MCF 10A (cell line): ENCODE data around the gene PRPH2. TPM values are rescaled to one million over a fixed set of nuclear protein-coding genes. Genes with fewer than 3 reads are reported as not detected.
A peak's percentile ranks its signal among the peaks of the same experiment; 100 is the strongest.

Source experiments
- BruUV-seq: library from RNA; stranded (reverse); fragments of 400-500 nt; replicated peaks from 2 replicates; lab custom pipeline; 2021; lab: Mats Ljungman, UMichigan
- CTCF ChIA-PET: fragments of 300-600 bp; sonication (Branson Sonifier 250); formaldehyde crosslinking; extraction: SDS; loops from one replicate; lab custom pipeline; 2021; ENCODE audit warnings: antibody characterized with exemption, inconsistent platforms; lab: Yijun Ruan, JAX
- POLR2A ChIA-PET: fragments of 300-600, 350-650 bp; sonication (Branson Sonifier 250); formaldehyde crosslinking; extraction: SDS; loops from one replicate; lab custom pipeline; 2020; ENCODE audit warnings: antibody characterized with exemption, inconsistent platforms; lab: Yijun Ruan, JAX
- DNase-seq: peaks from one replicate; pipeline ENCODE4 v3.0.0-alpha.2; 2018; ENCODE audit not compliant: unreplicated experiment
- H3K27ac Mint-ChIP-seq: one replicate; pipeline ENCODE4 v1.8.0; 2022; ENCODE audit warnings: mild to moderate bottlenecking, low read depth, mixed read lengths; ENCODE audit not compliant: unreplicated experiment
- H3K27me3 Mint-ChIP-seq: one replicate; pipeline ENCODE4 v1.8.0; 2022; ENCODE audit warnings: mixed read lengths; ENCODE audit not compliant: insufficient read depth, unreplicated experiment
- H3K36me3 Mint-ChIP-seq: one replicate; pipeline ENCODE4 v1.8.0; 2022; ENCODE audit warnings: mild to moderate bottlenecking, moderate library complexity, mixed read lengths; ENCODE audit not compliant: insufficient read depth, unreplicated experiment
- H3K4me1 Mint-ChIP-seq: one replicate; pipeline ENCODE4 v1.8.0; 2022; ENCODE audit warnings: mixed read lengths; ENCODE audit not compliant: insufficient read depth, unreplicated experiment
- H3K4me3 Mint-ChIP-seq: one replicate; pipeline ENCODE4 v1.8.0; 2022; ENCODE audit warnings: mild to moderate bottlenecking, moderate library complexity, mixed read lengths; ENCODE audit not compliant: unreplicated experiment
- H3K9me3 Mint-ChIP-seq: one replicate; pipeline ENCODE4 v1.8.0; 2022; ENCODE audit warnings: mixed read lengths; ENCODE audit not compliant: unreplicated experiment
- CTCF ChIP-seq: fragments of 200-600 bp; IDR thresholded peaks from one replicate; pipeline ENCODE4 v1.8.0; 2022; ENCODE audit warnings: antibody characterized with exemption, mild to moderate bottlenecking; ENCODE audit not compliant: unreplicated experiment
- intact Hi-C: fragments of 100-400 bp; cut with micrococcal nuclease; formaldehyde crosslinking; loops from 2 replicates; pipeline ENCODE4 v1.14.1; 2022
- total RNA-seq: library from RNA; stranded (reverse); gene quantifications from 2 replicates; pipeline ENCODE4 v1.2.3, GENCODE V29; 2022

The PRPH2 gene
- total RNA-seq, 1 experiment from 2014 or later = not detected

DNA sequence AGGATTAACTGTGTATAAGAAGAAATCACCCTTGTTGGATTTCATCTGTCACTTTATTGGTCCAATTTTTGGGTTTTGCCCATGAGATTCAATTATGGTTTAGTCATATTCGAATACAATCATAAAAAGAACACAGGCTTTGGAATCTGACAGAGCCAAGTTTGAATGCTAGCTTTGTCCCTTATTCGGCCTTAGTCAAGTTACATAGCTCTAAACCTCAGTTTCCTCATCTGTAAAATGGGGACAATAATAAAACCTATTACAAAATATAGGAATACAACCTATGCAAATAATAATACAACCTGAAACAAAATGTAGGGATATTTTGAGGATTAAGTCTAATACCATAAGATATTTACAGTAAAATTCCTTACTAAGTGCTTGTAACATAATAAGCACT is 57.7 kb downstream of the PRPH2 start:
- ChIA-PET POLR2A (interaction anchor here (1.5 kb wide), 1 partner anchor 215 kb away, joined by 4 read pairs; the partner anchor contains the start of gene RPL7L1), CTCF (interaction anchor here (1.0 to 4.3 kb wide), 3 partner anchors 11 to 62 kb away, joined by 3 to 40 read pairs (median 3); no protein-coding TSS in a partner anchor)
- Mint-ChIP-seq H3K27ac (no peak overlapping the region), H3K9me3 (no peaks in the 10 kb centered on the region), H3K4me1 (no peaks in the 10 kb centered on the region), H3K27me3 (no peaks in the 10 kb centered on the region), H3K36me3 (peaks cover 95% of the 10 kb centered on the region), H3K4me3 (no peak overlapping the region)
- intact Hi-C loops = no loop called here
- no peak for TF ChIP-seq CTCF
- no peak for DNase-seq
- no TSS peak for BruUV-seq

DNA sequence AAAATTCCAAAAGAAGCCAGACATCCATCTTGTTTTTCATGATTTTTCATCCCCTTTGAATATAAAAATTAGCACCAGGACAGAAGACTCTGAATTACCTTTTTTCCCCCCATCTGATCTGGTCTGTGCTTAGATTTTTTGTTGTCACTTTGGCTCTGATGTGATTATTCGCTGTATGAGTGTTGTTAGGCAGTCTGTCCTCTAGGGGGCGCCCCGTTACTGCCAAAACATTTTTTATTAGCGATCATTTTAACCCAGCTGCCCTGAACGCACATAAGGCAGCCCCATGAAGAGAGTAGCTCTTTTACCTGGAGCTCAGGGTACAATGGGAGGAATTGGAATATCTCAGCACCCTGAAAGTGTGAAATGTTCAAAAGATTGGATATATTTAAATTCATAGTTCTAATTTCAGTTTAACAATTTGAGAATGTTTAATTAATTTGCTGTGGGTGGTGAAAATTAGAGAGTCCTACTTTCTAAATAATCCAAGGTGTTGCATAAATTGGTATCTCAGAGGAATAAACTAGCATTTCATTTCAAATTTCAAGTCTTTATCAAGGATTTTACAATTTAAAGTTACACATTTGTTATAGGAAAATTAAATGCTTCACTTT is 60.8 kb downstream of the PRPH2 start:
- Mint-ChIP-seq H3K9me3 (no peaks in the 10 kb centered on the region), H3K36me3 (peaks cover 95% of the 10 kb centered on the region), H3K4me1 (no peaks in the 10 kb centered on the region), H3K27ac (no peak overlapping the region), H3K27me3 (no peaks in the 10 kb centered on the region), H3K4me3 (no peak overlapping the region)
- intact Hi-C loops = loop anchor here (1.0 kb wide), 3 partner anchors 65 to 238 kb away; no protein-coding TSS in a partner anchor
- DNase-seq = peak; percentile 82
- peak; percentile 78 for TF ChIP-seq CTCF
- no TSS peak for BruUV-seq
- CTCF ChIA-PET = interaction anchor here (0.5 to 4.3 kb wide), 25 partner anchors 10 to 886 kb away, joined by 3 to 40 read pairs (median 4); partner anchors contain the start of gene RPL7L1
- POLR2A ChIA-PET = interaction anchor here (0.6 to 2.6 kb wide), 10 partner anchors 14 to 1725 kb away, joined by 3 to 9 read pairs (median 4); partner anchors contain the start of genes RPL7L1 and TBCC

- no peak for TF ChIP-seq CTCF
- ChIA-PET CTCF (interaction anchor here (0.6 to 1.7 kb wide), 3 partner anchors 18 to 239 kb away, joined by 3 read pairs; no protein-coding TSS in a partner anchor), POLR2A (interaction anchor here (0.6 to 0.7 kb wide), 2 partner anchors 81 to 184 kb away, joined by 3 read pairs; no protein-coding TSS in a partner anchor)
- no TSS peak for BruUV-seq
- H3K36me3 Mint-ChIP-seq = peaks cover 91% of the 10 kb centered on the region
- no peaks in the 10 kb centered on the region for H3K9me3 Mint-ChIP-seq
- H3K27me3 Mint-ChIP-seq = no peaks in the 10 kb centered on the region
- peak; percentile 3 for DNase-seq
- intact Hi-C loops = no loop called here
- H3K4me1 Mint-ChIP-seq = no peaks in the 10 kb centered on the region
- H3K4me3 Mint-ChIP-seq = no peak overlapping the region
- H3K27ac Mint-ChIP-seq = no peak overlapping the region
Observed at GRCh38 chr6:42659806-42660205, 62.6 kb downstream of the PRPH2 start.

DNA sequence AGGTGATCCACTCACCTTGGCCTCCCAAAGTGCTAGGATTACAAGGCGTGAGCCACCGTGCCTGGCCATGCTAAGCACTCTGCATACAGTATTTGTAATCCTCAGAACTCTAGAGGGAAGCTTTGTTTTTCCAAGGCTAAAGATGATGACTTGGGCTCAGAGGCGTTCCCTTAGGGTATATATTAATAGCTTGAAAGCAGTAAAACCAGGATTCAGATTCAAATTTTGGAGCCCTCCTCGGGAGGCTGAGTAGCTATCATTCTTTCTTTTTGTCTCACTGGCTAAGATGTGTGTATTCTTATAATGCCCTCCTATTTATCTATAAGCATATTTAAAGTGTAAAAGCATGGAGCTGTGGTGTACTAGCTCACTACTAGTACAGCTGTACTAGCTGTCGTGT is 68.5 kb downstream of the PRPH2 start:
- BruUV-seq = no TSS peak
- no peaks in the 10 kb centered on the region for H3K4me1 Mint-ChIP-seq
- TF ChIP-seq CTCF = no peak
- H3K36me3 Mint-ChIP-seq = peaks cover 91% of the 10 kb centered on the region
- POLR2A ChIA-PET = no interaction called here
- DNase-seq = no peak
- H3K27me3 Mint-ChIP-seq = no peaks in the 10 kb centered on the region
- no peaks in the 10 kb centered on the region for H3K9me3 Mint-ChIP-seq
- intact Hi-C loops = no loop called here
- H3K27ac Mint-ChIP-seq = no peak overlapping the region
- CTCF ChIA-PET = interaction anchor here (0.7 to 1.5 kb wide), 4 partner anchors 10 to 454 kb away, joined by 3 to 4 read pairs (median 4); no protein-coding TSS in a partner anchor
- H3K4me3 Mint-ChIP-seq = no peak overlapping the region
